ENCODE measurements around the gene ZNF470. TPM values are rescaled to one million over a fixed set of nuclear protein-coding genes. Genes with fewer than 3 reads are reported as not detected.

Gene ZNF470
- total and polyA plus RNA-seq, 9 of the 15 experiments (the other 6 are each of a cell fraction or from before 2014, with no cell fraction given): 0.03 TPM; not detected in 8

GRCh38 chr19:56538761-56539263, 28.5 kb upstream of the ZNF470 start, which contains the start of gene ZFP28:
Gene ZFP28 (plus strand): TSS chr19:56538948. CDS start chr19:56539019, 71 bp downstream.
- WGBS (ENCODE audit: insufficient coverage, low coverage, missing lambda C conversion rate): 41% methylated on average over 8 of the region's 65 CpGs
- no peak for ATAC-seq
- in situ Hi-C loops (cut with MboI) (no loop called here), intact Hi-C loops (cut with micrococcal nuclease) (no loop called here)
- Histone ChIP-seq H3K27ac (ENCODE audit: extremely low read depth, low read depth, low read length) (no peak within 1 kb of the TSS), H3K9me1 (ENCODE audit: control insufficient read depth, insufficient read depth, low read length) (no peaks in the 10 kb centered on the region), H4K20me1 (replicated peaks; ENCODE audit: control insufficient read depth, insufficient read depth, low read length) (no peaks in the 10 kb centered on the region), H3K4me1 (replicated peaks in 1 of 2; ENCODE audit: control insufficient read depth in 2 of 2, insufficient read depth in 2 of 2, low read length in 2 of 2) (peaks cover 0 to 3% of the 10 kb centered on the region in 2 experiments; a peak in 1 of 5 replicates), H2AFZ (ENCODE audit: low read depth, low read length) (no peak within 1 kb of the TSS), H3K36me3 (ENCODE audit: control insufficient read depth, insufficient read depth, low read length) (no peaks in the 10 kb centered on the region), H3K4me2 (ENCODE audit: insufficient read depth, low read length) (no peak within 1 kb of the TSS), H3K4me3 (no peak within 1 kb of the TSS), H3K79me2 (ENCODE audit: control insufficient read depth, insufficient read depth, low read length) (no peaks in the 10 kb centered on the region), H3K27me3 (ENCODE audit: control insufficient read depth in 2 of 2, insufficient read depth in 2 of 2, low read length in 2 of 2) (no peaks in the 10 kb centered on the region), H3K9me3 (replicated peaks; ENCODE audit: control insufficient read depth, insufficient read depth, low read depth, low read length) (no peaks in the 10 kb centered on the region), H3K9ac (ENCODE audit: insufficient read depth in 1 of 2, low read depth in 2 of 2, low read length in 2 of 2) (no peak within 1 kb of the TSS)
- FAIRE-seq: no peak
- no TSS peak for BruUV-seq (replicated peaks)
- CTCF ChIA-PET (ENCODE audit: low intra/inter-chr PET ratio): no interaction called here
- POLR2A ChIA-PET: no interaction called here
- DNase-seq (ENCODE audit: extremely low read depth in 1 of 4, low spot score in 3 of 4): peak in 1 of 4 experiments; percentile 5
- TF ChIP-seq RERE (CRISPR knock-in tag; IDR thresholded peaks at IDR 0.05; ENCODE audit: borderline replicate concordance) (no peak), HDAC8 (tag; IDR thresholded peaks at IDR 0.05) (no peak), CREB5 (CRISPR knock-in tag; IDR thresholded peaks at IDR 0.05) (no peak), HDAC1 (IDR thresholded peaks at IDR 0.05) (no peak), ID3 (CRISPR knock-in tag; IDR thresholded peaks at IDR 0.05) (no peak), ID3 (tag; IDR thresholded peaks at IDR 0.05) (no peak), ELK1 (CRISPR knock-in tag; IDR thresholded peaks at IDR 0.05) (no peak), KAT8 (IDR thresholded peaks at IDR 0.05; ENCODE audit: low read depth) (no peak), ZBTB12 (CRISPR knock-in tag; IDR thresholded peaks at IDR 0.05) (no peak)
- TF ChIP-seq, protein P1, sequence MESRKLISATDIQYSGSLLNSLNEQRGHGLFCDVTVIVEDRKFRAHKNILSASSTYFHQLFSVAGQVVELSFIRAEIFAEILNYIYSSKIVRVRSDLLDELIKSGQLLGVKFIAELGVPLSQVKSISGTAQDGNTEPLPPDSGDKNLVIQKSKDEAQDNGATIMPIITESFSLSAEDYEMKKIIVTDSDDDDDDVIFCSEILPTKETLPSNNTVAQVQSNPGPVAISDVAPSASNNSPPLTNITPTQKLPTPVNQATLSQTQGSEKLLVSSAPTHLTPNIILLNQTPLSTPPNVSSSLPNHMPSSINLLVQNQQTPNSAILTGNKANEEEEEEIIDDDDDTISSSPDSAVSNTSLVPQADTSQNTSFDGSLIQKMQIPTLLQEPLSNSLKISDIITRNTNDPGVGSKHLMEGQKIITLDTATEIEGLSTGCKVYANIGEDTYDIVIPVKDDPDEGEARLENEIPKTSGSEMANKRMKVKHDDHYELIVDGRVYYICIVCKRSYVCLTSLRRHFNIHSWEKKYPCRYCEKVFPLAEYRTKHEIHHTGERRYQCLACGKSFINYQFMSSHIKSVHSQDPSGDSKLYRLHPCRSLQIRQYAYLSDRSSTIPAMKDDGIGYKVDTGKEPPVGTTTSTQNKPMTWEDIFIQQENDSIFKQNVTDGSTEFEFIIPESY (CRISPR knock-in tag; IDR thresholded peaks at IDR 0.05): no peak

Measured in K562 (cell line).